ENCODE measurements around the gene PTPRZ1.

Gene PTPRZ1

DNA sequence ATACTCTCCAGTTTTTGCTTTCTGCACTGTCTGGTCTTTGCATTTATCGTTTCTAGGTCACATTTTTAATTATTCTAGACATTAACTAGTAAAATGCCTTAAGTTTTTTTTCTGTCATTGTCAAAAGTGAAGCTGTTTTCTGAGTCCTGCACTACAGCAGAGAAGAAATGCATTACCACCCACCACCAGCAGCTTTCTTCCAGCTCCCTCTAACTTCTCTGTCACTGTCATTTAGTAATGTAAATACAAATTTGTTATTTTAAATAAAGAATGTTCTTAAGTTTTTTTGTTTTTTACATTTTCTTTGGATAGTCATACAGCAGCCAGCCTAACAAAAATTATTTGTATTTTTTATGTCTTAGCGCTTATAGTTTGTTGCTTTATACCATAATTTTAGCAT is 18.8 kb downstream of the PTPRZ1 start:
- no peak for DNase-seq (ENCODE audit: low read depth in 2 of 2)

DNA sequence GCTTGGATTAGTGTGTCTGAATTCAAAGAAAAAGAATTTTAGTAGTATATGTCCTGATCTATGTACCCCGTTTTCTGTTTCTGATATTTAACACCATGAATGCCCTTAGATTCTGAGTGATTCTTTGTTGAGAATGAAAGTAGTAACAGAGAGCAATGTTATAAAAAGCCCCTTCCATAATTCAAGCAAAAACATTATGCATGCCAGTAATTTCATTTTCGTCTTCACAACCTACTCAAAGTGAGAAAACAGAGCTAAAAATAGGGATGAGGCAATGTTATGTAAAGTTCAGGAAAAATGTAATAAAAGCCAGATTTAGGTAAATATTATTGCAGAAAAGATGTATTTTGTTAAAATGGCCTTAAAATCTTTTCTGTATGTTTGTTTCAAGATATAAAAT is 28.1 kb downstream of the PTPRZ1 start:
- DNase-seq (ENCODE audit: low read depth in 2 of 2), result no peak

DNA sequence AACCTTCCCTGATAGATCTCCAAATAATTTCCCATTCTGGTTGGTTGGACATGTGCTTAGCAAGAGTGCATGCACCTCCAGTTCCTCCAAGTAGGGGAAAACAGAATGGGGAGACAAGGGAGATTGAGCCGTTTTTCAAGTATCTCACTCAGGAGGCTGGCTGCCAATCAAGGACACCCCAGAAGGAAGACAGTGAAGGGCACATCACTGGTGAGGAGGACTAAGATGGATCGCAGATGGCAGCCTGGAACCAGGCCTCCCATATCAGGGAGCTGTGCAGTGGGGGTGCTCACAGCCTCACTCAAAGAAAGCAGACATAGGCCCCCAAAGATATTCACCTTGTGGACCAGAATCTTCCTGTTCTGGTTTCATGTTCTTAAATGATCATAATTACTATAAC is 31.2 kb downstream of the PTPRZ1 start:
- no peak for DNase-seq (ENCODE audit: low read depth in 2 of 2)

DNA sequence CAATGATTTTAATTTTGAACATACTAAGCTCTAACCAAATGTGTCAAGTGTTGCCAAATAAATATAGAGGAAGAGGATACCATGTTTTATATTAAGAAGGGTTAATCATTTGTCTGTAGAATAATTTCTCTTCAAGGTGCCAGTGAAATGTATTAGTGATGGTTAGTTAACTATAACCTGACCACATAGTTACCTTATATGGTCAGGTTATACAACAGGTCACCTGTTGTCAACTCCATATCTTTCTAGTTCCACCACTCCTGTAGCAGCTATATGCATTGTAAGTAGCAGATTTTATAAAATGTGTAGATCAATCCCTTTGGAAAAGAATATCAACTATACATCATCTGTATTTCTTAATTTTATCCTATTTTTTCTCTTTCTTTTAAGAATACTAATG is 35.1 kb downstream of the PTPRZ1 start:
- DNase-seq (ENCODE audit: low read depth in 2 of 2), result no peak

DNA sequence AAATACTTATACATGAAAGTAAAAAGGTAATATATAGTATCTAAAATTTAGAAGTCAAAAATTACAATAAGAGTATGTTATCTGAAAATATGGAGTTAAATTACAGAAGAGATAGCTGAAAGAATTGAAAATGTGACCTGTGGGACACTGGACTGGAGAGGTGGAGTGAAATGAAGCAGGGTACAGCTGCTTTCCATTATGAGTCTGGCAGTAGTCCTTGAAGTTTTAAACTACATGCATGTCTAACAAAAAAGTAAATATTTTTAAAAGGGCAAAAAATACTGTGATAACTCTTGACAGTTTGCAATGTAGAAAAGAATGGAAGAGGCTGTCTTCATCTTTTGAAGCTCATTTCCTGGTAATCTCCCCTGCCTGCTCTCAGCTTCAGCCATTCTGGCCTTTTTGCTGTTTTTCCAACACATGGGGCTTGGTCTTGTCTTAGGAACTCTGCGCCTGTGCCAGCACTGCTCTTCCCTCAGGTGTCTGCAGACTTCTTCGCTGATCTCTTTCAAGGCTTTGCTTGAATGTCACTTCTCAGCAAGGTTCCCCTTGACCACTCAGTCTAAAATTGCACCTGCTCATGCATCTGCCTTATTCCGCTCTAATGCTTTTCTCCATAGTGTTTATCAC is 36.9 kb downstream of the PTPRZ1 start:
- DNase-seq (ENCODE audit: low read depth in 2 of 2), result no peak

DNA sequence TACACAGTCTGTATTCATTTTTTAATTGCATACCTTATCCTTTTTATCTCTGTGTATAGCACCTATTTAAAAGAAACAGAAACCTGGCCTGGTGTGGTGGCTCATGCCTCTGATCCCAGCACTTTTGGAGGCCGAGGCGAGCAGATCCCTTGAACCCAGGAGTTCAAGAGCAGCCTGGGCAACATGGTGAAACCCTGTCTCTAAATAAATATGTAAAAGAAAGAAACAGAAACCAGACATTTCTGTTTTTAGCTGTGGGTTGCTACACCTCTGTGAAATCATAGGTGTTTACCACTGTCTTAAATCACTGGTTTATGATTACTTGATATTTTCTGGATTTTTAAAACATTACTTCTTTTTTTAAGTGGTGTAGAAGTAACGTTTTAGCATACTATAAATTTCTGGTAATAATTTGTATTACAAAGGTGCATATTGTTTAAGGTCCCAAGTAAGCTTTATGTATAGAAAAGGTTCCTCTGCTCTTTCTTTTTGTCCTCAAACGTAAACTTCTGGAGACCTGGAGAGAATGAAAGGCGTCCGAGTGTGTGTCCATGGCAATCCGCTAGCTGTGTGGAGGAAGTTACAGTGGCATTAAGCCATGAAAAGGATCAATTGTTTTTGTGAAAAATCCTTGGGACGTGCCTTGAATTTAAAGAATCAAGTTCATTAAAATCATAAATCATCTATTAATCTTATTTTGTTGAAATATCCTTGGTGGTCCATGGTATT is 41.1 kb downstream of the PTPRZ1 start:
- DNase-seq (ENCODE audit: low read depth in 2 of 2), result no peak

DNA sequence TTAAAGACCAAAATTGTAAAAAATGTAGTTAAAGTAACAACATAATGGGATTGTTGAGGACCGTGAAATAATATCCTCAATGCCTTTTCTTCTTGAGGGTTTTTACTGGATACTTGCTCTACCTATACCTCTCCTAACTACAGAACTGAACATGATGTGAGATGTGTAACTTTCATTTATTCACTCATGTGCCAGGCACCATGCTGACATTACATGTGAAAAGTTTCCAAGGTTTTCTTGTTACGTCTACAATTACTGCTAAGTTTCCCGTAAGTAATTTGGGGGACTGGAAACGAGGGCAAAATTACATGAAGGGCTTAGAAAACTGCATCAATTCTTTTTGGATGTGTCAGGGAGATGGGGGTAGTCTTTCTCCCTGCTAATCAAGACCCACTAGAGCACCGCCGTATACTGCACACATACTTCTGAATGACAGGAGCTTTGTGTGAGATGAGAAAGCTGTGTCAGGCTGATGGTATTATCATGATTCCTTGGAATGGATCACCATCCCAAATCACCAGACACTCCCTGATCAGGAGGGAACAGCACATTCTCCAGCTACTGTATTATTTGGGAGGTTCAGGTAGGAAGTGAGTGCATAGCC is 41.8 kb downstream of the PTPRZ1 start:
- no peak for DNase-seq (ENCODE audit: low read depth in 2 of 2)

DNA sequence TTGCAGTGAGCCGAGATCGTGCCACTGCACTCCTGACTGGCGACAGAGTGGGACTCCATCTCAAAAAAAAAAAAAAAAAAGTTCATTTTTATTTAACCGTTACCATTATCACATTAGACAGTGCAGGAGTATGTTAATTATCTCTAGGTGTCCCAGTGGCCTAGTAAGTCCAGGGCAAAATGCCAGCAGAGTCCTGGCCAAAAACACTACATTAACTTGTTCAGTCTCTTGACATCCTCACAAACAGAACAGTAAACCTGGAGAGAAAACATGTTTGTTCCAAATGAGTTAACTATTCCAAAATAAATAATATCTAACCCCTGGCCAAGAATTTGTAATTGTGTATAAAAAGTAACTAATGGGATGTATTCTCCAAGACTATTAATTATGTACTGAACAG is 43.2 kb downstream of the PTPRZ1 start:
- no peak for DNase-seq (ENCODE audit: low read depth in 2 of 2)

DNA sequence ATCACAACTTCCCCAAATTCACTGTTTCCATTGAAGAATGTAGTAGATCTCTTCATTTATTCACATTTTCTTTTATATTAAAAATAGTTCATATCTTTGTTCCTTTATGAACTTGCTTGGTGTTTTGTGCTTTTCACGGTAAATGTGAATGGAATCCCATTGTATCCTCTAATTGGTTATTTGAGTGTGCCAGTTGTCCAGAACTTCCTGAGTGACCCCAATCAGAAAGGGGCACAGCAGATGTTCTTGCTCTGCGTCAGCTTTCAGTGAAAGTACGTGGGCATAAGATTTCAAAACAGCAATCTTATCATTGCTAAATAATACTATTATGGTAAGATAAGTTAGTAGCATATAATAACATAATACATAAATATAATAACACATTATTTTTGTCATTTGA is 47.0 kb downstream of the PTPRZ1 start:
- DNase-seq (ENCODE audit: low read depth in 2 of 2), result no peak

DNA sequence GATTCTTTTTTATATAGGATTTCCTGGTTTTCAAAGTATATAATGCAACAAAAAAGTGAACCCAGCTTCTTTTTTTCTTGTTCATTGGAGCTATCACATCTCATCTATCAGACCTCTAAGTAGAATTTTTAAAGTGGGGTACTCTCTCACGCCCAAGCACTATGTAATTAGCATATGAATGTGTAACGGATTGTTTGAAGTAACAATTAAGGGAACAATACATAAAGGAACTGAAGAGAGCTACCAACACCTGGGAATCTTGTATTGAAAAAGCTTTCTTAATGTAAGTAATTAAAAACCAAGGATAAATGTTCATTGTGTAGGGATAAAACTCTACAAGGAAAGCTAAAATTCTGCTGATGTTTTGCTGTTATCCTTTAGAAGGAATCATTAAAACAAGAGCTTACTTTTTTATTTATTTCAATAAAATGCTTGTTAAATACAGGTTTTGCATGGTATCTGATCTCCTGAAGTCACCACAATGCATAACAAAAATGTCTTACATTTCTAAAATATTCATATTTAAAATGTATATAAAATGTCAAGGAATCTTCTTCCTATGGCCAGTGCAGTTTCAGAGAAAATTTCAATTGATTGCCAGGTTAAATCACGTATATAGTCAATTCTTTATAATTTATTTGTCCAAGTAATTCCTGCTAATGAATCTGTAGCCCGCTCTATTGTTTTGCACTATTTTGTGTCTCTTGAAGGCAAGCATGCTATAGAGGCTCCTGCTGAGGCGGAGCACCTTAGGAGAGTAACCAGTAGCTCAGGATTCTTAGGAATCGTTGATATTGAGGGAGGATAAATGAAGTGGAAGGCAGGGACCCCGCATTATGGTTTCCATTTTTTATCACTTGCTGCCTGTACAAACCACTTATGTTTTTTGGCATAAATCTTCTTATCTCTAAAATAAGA is 51.6 kb downstream of the PTPRZ1 start:
- DNase-seq (ENCODE audit: low read depth in 2 of 2), result no peak

DNA sequence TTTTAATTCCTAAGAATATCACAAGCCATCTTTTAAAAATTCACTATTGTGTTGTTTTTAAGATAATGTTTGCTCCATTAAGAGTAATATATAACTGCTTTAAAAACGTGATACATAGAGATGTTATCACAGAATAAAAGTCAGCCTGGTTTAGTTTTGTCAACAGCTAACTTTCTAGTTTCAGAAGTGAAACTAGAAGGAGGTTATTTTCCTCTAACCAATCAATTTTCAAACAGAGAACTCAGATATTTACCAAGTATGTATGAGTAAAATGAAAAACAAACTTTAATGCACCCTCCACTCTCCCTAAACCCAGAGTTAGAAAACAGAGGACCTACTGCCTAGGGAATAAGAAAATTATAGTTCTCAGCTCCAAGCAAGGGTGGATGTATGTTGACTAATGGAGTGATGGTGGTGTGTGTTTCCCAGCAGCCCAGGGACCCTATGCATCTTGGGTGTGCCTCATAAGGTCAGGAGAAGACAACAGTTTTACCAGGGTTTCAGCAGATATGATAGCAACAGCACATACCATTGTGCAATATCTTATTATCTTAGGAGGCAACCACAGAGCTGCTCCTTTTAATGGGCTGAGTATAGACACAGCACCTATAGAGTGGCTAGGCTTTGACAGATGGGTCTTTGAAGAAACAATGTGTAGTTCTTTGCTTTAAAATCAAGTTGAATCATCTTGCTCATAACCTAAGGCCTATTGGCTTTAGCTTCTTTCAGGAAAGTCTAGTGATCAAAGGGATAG is 58.4 kb downstream of the PTPRZ1 start:
- DNase-seq (ENCODE audit: low read depth in 2 of 2), result no peak

DNA sequence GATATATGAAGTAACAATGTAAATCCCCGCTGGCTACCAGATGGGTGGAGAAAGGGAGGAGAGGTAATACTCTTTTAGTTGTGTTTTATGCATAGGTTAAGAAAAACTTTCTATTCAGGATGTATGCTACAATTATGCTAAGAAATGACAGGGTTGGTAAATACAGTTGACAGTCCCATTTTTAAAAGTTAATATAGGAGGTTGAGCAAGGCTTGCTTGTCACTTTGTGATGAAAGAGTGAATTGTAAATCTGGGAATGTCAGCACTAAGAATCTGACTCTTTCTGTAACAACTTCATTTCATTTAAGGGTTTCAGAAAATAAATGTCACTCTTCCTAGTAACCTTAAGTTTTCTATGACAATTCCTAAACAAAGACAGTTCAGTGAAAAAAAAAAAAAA is 59.8 kb downstream of the PTPRZ1 start:
- no peak for DNase-seq (ENCODE audit: low read depth in 2 of 2)

DNA sequence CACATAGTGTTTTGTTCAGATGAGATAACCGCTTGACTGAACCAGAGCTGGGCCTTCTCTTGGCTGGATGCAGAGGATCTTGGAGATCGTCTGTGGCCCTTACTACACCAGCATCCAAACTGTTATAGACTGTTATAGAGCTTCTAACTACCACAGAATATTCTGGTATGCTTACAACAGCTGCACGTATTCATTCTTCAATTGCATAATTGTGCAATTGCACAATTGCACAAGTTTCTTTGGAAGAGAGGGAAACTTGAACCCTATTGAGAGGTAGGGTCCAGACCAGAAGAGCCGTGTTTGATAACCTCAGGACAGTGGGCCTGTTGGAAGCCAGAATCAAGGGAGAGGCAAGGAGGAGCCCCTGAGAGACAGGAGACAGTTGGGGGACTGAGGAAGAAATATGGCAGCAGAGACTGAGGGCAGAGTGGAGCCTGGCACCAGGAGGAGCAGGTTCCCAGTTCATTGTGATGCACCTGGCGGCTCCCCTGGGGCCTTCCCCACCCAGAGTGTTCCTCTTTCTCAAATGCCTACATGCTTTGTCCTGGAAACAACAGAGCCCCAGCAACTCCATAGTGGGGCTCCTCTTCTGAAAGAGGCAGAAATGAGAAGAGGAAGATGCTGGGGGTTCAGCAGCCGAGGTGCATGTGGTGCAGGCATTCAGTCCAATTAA is 64.1 kb downstream of the PTPRZ1 start:
- no peak for DNase-seq (ENCODE audit: low read depth in 2 of 2)

DNA sequence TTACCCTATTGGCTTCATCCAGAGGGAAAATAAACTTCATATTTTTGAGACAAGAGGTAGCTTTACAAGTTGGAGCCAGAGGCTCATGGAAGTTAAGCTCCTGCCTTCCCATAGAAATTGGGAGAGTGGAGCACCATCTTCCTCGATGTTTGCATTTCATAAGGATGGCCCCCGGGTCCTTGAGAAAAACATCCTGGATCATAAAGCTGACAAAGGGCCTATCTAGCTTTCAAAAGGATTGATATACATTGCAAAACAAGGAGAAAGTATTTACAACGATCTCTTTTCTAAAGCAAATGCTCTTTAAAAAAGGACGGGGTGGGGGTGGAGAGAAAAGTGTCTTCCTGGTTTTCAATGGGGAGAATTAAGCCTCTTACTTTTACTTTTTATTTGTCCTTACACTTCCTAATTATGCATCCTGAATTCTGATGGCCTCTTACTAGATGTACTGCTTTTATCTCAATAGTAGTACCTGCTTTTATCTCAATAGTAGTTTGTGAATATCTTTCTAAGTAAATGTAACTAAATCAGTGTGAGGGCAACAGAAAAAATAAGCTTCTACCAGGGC is 65.6 kb downstream of the PTPRZ1 start:
- no peak for DNase-seq (ENCODE audit: low read depth in 2 of 2)

DNA sequence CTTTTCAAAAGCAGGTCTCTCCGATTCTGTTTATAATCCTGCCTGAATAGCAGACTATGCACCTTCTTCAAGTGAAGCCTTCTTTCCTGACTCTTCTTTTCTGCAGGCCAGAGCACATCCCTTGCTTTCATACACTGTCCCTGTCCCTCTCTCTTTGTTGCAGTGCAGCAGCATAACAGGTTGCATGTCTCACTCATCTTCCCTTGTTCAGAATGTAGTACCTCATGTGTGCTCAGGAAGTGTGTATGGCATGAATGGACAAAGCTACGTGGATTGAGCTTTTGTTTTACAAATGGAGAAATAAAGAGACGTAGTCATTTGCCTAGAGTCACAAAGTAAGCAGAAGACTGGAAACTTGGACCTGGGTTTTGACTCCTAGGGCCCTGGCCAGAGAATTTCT is 68.0 kb downstream of the PTPRZ1 start:
- no peak for DNase-seq (ENCODE audit: low read depth in 2 of 2)

DNA sequence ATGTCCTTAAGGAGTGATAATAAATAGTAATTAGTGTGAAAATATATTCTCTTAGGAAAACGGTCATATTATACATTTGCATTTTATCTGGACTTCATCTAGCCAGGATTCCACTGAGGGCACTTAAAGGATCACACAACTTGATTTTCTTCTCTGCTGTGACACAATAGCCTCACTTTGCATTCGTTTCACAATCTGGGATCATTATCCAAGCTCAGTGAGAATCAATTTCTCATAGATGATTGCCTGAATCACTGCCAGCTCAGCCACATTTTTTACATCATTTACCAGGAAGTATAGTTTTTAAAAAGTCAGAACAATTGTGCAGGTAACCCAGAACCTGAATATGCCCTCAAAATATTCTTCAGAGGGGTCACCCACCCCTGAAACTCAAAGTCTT is 68.9 kb downstream of the PTPRZ1 start:
- no peak for DNase-seq (ENCODE audit: low read depth in 2 of 2)

DNA sequence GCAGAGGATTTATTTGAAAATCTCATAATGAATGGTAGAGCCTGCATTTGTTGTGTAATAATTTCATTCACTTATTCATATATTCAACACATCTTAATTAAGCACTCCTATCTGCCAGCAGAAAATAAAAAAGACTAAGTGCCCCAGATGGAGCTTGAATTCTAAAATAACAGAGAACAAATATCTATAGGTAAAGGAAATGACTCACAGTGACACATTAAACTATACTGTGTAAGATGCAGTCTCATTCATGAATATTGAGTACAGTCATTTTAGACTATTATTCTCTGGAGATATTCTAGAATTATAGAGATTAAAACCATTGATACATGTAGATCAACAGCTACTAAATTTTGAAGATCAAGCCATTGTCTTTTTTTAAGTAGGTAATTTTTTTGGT is 72.1 kb downstream of the PTPRZ1 start:
- no peak for DNase-seq (ENCODE audit: low read depth in 2 of 2)

DNA sequence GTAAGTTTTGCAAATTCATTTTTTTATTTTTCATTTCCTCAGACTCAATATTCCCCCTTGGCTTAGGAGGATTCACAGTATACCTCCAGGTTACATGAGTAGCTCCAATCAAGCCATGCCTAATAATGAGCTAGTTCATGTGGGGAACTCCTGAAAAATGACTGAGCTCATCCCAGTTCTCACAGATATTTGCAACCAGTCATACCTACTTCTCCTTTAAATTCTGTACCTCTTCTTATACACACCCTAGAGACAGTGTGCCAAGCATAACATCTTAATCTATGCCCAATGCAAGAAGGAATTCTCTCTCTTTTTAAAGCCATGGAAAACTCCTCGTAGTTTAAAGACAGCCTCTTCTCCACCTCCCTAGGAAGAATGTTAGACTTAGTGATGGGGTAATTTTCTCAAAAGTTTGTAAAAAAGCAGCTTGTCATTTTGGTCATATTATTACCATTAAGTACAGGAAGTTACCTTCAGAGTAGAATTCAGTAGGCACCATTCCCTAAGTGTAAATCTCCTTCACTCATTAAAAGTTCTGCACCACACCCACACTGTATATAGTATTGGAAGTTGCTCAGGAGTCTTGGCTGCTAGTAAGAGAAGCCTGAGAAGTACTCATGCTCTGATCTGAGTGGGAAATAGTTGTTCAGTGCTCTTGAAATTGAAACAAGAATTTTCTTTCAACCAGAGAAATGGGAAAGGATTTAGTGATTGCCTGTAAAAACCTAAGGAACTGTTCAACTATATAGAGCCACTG is 72.7 kb downstream of the PTPRZ1 start:
- DNase-seq (ENCODE audit: low read depth in 2 of 2), result no peak

DNA sequence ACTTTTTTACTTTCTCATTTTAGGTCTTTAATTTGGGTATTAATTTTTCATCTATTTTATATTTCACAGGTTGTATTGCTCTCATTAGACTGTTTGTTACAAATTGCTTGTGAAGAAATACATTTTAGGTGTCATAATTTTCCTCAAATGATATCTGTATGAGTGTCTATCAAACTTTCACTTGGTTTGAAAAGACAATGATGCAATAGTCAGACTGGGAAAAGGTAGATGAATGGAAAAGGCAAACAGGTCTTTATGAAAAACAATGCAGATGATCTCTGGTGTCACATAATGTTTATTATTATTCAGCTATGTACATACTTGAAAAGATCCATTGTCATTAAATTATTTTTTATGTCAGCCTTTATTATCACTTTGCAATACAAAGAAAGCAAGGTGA is 80.2 kb downstream of the PTPRZ1 start:
- DNase-seq (ENCODE audit: low read depth in 2 of 2), result no peak

DNA sequence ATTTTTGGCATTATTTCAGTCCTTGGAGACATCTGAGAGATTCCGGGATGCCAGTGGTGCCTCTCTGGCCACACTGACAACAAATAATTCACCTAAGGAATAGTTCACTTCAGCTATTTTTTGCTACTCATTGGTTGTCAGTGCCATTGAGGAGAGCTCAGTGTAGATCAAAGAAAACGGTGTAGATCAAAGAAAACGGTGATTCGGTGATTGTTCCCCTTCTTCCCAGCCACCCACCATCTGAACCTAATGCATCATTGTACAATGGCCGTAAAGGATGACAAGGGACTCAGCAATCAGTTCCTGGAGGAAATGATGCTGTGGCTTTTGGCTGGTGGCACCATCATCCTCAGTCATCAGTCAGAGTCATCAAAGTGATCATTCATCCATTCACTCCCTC is 80.6 kb downstream of the PTPRZ1 start:
- no peak for DNase-seq (ENCODE audit: low read depth in 2 of 2)

Measured in fibroblast of skin of left biceps (primary cell).